ENCODE measurements around the gene MRPL28. TPM values are rescaled to one million over a fixed set of nuclear protein-coding genes. Genes with fewer than 3 reads are reported as not detected.

Gene MRPL28
- total and polyA plus RNA-seq, 2 donors (not counting 3 experiments of a cell fraction or from before 2014, with no cell fraction given), result 104 to 180 TPM

GRCh38 chr16:414395-415169 is 44.2 kb upstream of the MRPL28 start:
- no peak overlapping the region for H3K4me2 ChIP-seq (ENCODE audit: insufficient read depth, low read length)
- BruUV-seq (replicated peaks), result no TSS peak
- H3K36me3 ChIP-seq (ENCODE audit: control insufficient read depth in 2 of 2, extremely low read depth in 1 of 2, insufficient read depth in 2 of 2, low read length in 2 of 2), result peaks cover 0 to 6% of the 10 kb centered on the region in 2 experiments
- no peak for DNase-seq (ENCODE audit: low read depth, low spot score)
- H2AFZ ChIP-seq (ENCODE audit: low read depth, low read length), result no peak overlapping the region
- intact Hi-C loops (cut with micrococcal nuclease) (no loop called here), dilution Hi-C loops (cut with MboI; ENCODE audit: extremely low pct_ligation_motif_present, low sequenced_read_pairs) (no loop called here)
- no peak for FAIRE-seq
- H3K27ac ChIP-seq (ENCODE audit: insufficient read depth, low read depth, low read length), result no peak overlapping the region
- no peaks in the 10 kb centered on the region for H3K9me3 ChIP-seq (replicated peaks; ENCODE audit: control insufficient read depth, insufficient read depth, low read length)
- no peaks in the 10 kb centered on the region for H4K20me1 ChIP-seq (replicated peaks; ENCODE audit: control insufficient read depth, extremely low read depth, insufficient read depth, low read length)
- H3K9ac ChIP-seq (replicated peaks; ENCODE audit: extremely low read depth, insufficient read depth, low read length), result no peak overlapping the region
- ChIA-PET CTCF (no interaction called here), POLR2A (interaction anchor here (0.7 kb wide), 1 partner anchor 212 kb away, joined by 6 read pairs; no protein-coding TSS in a partner anchor)
- TF ChIP-seq EZH2 (IDR thresholded peaks at IDR 0.05; ENCODE audit: borderline replicate concordance, low read depth, low read length, severe bottlenecking) (no peak), POLR2A (IDR thresholded peaks at IDR 0.05; ENCODE audit: low read depth, low read length) (no peak), GATA2 (IDR thresholded peaks at IDR 0.05; ENCODE audit: insufficient read depth, insufficient read length, low read depth, low read length) (no peak), JUN (IDR thresholded peaks at IDR 0.05; ENCODE audit: borderline replicate concordance, insufficient read depth, insufficient read length, low read depth) (no peak), FOS (IDR thresholded peaks at IDR 0.05; ENCODE audit: borderline replicate concordance, insufficient read depth, low read length) (no peak), MYC (IDR thresholded peaks at IDR 0.05; ENCODE audit: low read depth, low read length) (no peak), POLR2AphosphoS5 (IDR thresholded peaks at IDR 0.05; ENCODE audit: insufficient read depth, low read depth, low read length) (no peak), CTCF (IDR thresholded peaks at IDR 0.05; ENCODE audit: extremely low read depth in 1 of 2, insufficient read depth in 1 of 2, low read depth in 1 of 2, low read length in 2 of 2) (no peak)
- TF ChIP-seq, protein P1, sequence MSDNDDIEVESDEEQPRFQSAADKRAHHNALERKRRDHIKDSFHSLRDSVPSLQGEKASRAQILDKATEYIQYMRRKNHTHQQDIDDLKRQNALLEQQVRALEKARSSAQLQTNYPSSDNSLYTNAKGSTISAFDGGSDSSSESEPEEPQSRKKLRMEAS (IDR thresholded peaks at IDR 0.05; ENCODE audit: insufficient read depth, insufficient read length), result no peak
- no peaks in the 10 kb centered on the region for H3K79me2 ChIP-seq (ENCODE audit: control insufficient read depth, insufficient read depth, low read length)
- H3K9me1 ChIP-seq (replicated peaks; ENCODE audit: control insufficient read depth, extremely low read depth, insufficient read depth, low read length), result no peaks in the 10 kb centered on the region
- H3K4me3 ChIP-seq (replicated peaks in 1 of 3; ENCODE audit: insufficient read depth in 1 of 3, low read depth in 1 of 3, low read length in 3 of 3), result no peak overlapping the region
- H3K27me3 ChIP-seq (ENCODE audit: control insufficient read depth in 2 of 2, insufficient read depth in 2 of 2, low read length in 2 of 2), result no peaks in the 10 kb centered on the region
- H3K4me1 ChIP-seq (ENCODE audit: control insufficient read depth, extremely low read depth, insufficient read depth, low read length), result no peaks in the 10 kb centered on the region

Measured in endothelial cell of umbilical vein (primary cell).